Measurements from ENCODE around the gene HOXB7.

HOXB7 gene

GRCh38 chr17:48621410-48622392 lies 10.9 kb upstream of the HOXB7 start:
- no peak for DNase-seq (ENCODE audit: low read depth)
- TF ChIP-seq CTCF (IDR thresholded peaks at IDR 0.05; ENCODE audit: control insufficient read depth, extremely low read depth, insufficient read depth): no peak
- H3K4me3 ChIP-seq (ENCODE audit: low read depth, low read length): no peak overlapping the region

- H3K4me3 ChIP-seq (ENCODE audit: low read depth, low read length): no peak overlapping the region
- no peak for TF ChIP-seq CTCF (IDR thresholded peaks at IDR 0.05; ENCODE audit: control insufficient read depth, extremely low read depth, insufficient read depth)
Observed at GRCh38 chr17:48620461-48621139, 9.8 kb upstream of the HOXB7 start.

GRCh38 chr17:48619826-48620449 lies 9.1 kb upstream of the HOXB7 start:
- no peak for DNase-seq (ENCODE audit: low read depth)
- no peak for TF ChIP-seq CTCF (IDR thresholded peaks at IDR 0.05; ENCODE audit: control insufficient read depth, extremely low read depth, insufficient read depth)
- no peak overlapping the region; the same call in 1 of the 2 replicates for H3K4me3 ChIP-seq (ENCODE audit: low read depth, low read length)

More at GRCh38 chr17:48620461-48621139, 9.8 kb upstream of the HOXB7 start:
- no peak for DNase-seq (ENCODE audit: low read depth)

- peak; percentile 97 for TF ChIP-seq CTCF (IDR thresholded peaks at IDR 0.05; ENCODE audit: control insufficient read depth, extremely low read depth, insufficient read depth)
- peak; percentile 36 for DNase-seq (ENCODE audit: low read depth)
- peak overlapping the region; percentile 36 for H3K4me3 ChIP-seq (ENCODE audit: low read depth, low read length)
Observed at GRCh38 chr17:48618256-48618896, 7.6 kb upstream of the HOXB7 start.

- TF ChIP-seq CTCF (IDR thresholded peaks at IDR 0.05; ENCODE audit: control insufficient read depth, extremely low read depth, insufficient read depth): no peak
- no peak overlapping the region for H3K4me3 ChIP-seq (ENCODE audit: low read depth, low read length)
- no peak for DNase-seq (ENCODE audit: low read depth)
Observed at GRCh38 chr17:48617471-48618255, 6.8 kb upstream of the HOXB7 start.
